Measurements from ENCODE around the gene CCDC182.

The CCDC182 gene

GRCh38 chr17:57755480-57756070 is 10.5 kb upstream of the CCDC182 start:
- DNase-seq = no peak

GRCh38 chr17:57752031-57752905 is 7.2 kb upstream of the CCDC182 start:
- peak; percentile 45 to 49 for DNase-seq

- peak; percentile 49 to 59 for DNase-seq
Observed at GRCh38 chr17:57751348-57751971, 6.4 kb upstream of the CCDC182 start.

DNA sequence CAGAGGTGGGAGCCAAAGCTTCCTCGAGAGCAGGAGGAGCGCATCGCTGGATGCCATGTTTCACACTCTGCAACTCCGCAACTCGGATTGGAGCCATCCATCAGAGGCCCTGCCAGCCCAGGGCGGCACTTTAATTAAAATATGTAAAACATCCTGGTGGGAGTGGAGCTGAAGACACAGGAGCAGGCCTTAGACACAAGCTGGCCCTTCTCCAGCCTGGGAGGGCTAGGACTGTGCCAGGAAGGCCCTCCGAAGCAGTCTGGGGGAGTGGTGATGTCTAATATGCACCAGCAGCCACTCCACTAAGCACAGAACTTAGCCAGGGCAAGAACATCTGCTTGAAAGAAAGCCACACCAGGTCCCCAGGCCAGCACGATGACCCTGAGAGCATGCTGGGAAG is 5.8 kb upstream of the CCDC182 start:
- DNase-seq = no peak

GRCh38 chr17:57750109-57750871 is 5.2 kb upstream of the CCDC182 start:
- DNase-seq = peak; percentile 58 to 60

DNA sequence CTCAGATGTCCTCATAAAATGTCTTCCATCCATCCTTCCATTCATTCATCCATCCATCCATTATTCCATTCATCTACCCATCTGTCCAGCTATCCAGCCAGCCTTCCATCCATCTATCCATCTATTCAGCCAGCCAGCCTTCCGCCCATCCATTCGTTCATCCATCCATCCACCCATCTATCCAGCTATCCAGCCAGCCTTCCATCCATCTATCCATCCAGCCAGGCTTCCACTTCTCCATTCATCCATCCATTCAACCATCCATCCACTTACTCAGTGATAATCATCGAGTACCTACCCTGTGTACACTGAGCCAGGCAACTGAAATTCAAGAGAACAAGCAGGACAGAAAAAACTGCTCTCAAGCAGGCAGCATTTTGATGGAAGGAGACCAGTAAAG is 4.6 kb upstream of the CCDC182 start:
- DNase-seq = no peak

- DNase-seq = peak; percentile 73 to 89
Observed at GRCh38 chr17:57747221-57748017, 2.3 kb upstream of the CCDC182 start.

DNA sequence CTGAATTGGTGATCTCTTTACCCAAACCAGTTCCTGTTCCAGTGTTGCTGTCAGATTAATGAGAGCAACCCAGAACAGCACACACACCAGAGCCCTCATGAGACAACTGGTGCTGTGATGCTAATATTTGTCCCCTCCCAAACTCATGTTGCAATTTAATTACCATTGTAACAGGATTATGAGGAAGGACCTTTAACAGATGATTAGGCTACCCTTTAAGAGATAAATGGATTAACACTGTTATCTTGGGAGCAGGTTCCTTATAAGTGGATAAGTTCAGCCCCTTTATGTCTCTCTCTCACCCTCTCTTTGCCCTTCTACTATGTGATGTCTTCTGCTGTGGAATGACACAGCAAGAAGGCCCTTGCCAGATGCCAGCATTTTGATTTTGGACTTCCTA is 1.1 kb upstream of the CCDC182 start:
- no peak for DNase-seq

DNA sequence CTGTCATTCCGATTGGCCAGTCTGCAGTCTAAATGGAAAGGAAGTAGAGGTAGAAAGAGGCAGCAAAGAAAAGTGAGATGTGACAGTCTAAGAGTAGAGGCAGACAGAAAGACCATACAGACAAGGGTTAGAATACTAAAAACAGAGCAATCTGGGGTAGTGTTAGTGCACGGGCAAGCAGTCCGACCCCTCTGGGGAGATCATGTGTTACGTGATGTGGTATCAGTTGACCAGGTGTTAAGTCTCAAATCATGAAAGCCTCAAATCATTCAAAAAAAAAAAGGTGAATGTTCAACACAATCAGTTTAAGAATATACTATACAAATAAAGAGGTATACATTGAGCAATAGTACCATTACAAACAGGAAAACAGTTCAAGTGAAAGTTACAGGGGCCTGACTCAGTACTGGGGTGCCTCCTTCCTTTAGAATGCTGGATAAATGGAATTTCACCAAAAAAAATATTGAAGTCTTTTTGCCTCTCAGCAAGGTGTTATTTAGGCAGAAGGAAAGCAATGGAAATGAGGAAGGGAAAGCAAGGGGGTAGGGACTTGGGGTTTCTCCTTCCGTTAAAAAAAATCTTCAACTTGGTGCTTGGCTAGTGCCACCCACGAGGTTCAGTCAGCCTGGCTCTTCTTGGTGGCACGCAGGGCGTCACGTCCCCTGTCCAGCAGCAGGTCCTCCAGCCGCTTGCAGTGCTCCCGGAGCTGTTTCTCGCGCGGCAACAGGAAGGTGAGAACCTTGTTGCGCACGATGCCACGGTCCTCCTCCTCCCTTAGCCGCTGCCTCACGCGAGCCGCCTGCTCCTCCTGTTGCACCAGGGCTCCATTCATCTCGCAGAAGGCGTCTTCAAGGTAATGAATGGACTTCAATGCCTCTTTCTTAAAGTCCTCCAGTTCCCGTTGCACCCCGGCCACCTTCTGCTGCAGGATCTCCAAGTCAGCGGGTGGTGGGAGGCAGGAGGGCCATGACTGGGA is 616 bp downstream of the CCDC182 start:
- no peak for DNase-seq

DNA sequence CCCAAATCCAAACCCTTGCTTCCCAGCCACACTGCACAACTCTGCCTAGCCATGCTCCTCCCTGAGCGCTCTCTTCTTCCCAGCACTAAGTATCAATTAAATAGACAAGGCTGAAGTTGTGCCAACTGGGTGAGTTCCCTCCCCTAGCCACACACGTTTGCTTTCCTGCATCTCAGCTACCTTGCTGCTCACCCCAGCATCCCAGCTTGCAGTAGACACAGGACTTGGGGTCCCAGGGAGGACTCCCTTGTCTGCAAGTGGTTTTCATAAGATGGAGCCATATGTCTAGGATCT is 4.9 kb downstream of the CCDC182 start:
- DNase-seq = no peak

DNA sequence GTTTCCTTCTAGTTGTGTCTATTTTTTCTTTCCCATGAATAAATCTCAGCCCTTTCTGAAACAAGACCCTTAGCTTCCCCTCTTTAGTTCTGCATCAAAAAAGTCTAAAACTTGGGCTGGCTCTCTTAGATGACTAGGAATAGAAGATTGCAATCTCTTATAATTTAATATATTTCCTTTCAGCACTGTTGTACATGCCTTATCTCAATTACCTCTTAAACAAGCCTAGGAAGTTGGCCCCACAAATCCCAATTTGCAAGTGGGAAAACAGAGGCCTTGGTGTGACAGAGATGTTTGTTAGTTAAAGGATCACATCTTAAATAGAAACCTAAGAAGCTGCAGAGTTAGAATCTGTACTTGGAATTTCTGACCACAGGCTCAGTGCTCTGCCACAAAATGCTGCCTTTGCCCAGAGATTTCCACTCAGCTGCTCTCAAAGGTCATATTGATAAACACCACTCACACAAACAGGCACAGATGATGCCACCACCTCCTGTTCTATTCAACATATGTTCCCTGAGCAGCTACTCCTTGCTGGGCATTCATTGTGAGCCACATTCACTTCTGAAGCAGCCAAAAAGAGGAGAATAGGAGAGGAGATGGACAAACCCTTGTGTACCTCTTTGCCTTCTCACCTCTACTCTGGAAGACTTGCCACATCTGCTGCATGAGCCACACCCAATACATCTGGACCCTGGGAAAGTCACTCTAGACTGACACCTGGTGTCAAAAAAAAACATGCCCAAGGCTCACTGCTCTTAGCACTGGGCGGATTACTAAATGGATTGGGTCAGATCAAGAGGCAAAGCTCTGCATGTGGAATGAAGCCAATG is 5.5 kb downstream of the CCDC182 start:
- DNase-seq = peak; percentile 50 to 67

DNA sequence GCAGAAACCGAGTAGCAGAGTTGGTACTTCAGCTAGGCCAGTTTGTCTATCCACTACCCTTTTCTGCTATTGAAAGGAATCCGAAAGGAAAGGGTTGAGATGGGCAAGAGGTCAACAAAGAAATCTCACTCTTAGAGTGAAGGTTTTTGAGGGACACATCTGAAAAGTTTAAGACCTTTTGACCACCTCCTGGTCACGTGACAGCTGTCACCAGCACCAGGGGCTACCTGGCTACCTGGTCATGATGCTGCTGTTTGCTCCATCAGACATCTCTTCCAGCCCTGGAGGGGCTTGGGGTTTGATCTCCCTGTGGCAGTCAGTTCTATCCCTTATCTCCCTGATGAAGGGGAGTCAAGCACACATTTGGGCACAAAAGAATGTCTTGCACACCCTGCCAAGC is 7.6 kb downstream of the CCDC182 start:
- DNase-seq = no peak

- DNase-seq = peak in 1 of 2 experiments; percentile 12
Observed at GRCh38 chr17:57735707-57736106, 9.4 kb downstream of the CCDC182 start.

- DNase-seq = no peak
Observed at GRCh38 chr17:57735230-57735629, 9.9 kb downstream of the CCDC182 start.

- DNase-seq = no peak
Observed at GRCh38 chr17:57733085-57733484, 12.0 kb downstream of the CCDC182 start.

GRCh38 chr17:57732062-57732461 is 13.0 kb downstream of the CCDC182 start:
- no peak for DNase-seq

GRCh38 chr17:57730026-57730701 is 14.9 kb downstream of the CCDC182 start:
- no peak for DNase-seq

- no peak for DNase-seq
Observed at GRCh38 chr17:57727630-57728175, 17.4 kb downstream of the CCDC182 start.

DNA sequence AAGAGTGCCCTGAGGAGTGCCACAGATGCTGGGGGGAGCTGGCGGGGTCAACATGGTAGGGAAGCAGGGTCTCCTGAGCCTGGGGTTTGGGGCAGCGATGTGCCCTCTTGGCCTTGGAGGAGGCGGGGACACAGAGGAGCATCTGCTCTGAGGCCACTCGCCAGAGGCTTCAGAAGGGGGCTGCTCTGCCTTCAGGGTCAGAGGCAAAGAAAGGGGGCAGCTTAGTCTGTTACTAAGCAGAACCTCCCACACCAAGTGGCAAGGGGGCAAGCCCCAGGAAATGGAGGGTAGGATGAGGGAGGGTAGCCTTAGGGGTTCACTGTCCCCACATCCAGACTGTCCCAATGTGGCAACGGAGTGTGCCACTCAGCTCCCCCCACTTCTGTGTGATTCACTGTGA is 18.3 kb downstream of the CCDC182 start:
- no peak for DNase-seq

All from AML-193 (cell line).